ENCODE results near the gene CEP68.

DNA sequence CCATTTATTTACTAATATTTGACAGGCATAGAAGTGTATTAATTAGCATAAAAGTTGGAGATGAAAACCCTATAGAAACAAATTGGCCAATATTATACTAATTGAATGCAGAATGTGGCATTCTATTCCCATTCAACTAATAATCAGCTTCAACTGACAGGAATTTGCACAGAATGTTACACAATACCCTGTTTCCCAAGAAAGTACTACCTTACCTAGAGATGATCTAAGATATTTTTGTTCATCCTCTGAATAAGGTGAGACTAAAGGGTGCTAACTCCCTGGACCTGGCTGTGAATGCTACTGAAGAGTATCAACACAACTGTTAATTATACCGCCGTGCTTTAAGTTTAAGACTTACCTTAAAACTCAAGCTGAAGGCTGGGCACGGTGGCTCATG is 28.9 kb downstream of the CEP68 start:
- TF ChIP-seq POLR2A (IDR thresholded peaks at IDR 0.05): no peak
- TF ChIP-seq, protein P1, sequence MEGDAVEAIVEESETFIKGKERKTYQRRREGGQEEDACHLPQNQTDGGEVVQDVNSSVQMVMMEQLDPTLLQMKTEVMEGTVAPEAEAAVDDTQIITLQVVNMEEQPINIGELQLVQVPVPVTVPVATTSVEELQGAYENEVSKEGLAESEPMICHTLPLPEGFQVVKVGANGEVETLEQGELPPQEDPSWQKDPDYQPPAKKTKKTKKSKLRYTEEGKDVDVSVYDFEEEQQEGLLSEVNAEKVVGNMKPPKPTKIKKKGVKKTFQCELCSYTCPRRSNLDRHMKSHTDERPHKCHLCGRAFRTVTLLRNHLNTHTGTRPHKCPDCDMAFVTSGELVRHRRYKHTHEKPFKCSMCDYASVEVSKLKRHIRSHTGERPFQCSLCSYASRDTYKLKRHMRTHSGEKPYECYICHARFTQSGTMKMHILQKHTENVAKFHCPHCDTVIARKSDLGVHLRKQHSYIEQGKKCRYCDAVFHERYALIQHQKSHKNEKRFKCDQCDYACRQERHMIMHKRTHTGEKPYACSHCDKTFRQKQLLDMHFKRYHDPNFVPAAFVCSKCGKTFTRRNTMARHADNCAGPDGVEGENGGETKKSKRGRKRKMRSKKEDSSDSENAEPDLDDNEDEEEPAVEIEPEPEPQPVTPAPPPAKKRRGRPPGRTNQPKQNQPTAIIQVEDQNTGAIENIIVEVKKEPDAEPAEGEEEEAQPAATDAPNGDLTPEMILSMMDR (IDR thresholded peaks at IDR 0.05 in 4 of 5, conservative IDR thresholded peaks at IDR 0.05 in 1 of 5): no peak
